Calu3 (cell line): ENCODE data around the gene ITM2C. TPM values are rescaled to one million over a fixed set of nuclear protein-coding genes. Genes with fewer than 3 reads are reported as not detected.
A peak's percentile ranks its signal among the peaks of the same experiment; 100 is the strongest.

ENCODE experiments used
- BruUV-seq: library from RNA; stranded (reverse); fragments of 400-500 nt; replicated peaks from 2 replicates; lab custom pipeline; 2021; lab: Mats Ljungman, UMichigan
- CTCF ChIA-PET: fragments of 300-600 bp; sonication (Branson Sonifier 250); formaldehyde crosslinking; loops from one replicate; lab custom pipeline; 2022; ENCODE audit warnings: antibody characterized with exemption; lab: Charles Lee
- DNase-seq: peaks from one replicate; pipeline ENCODE4 v3.0.0; 2022
- H3K27ac Mint-ChIP-seq: one replicate; pipeline ENCODE4 v1.8.0; 2022; ENCODE audit warnings: mixed read lengths; ENCODE audit not compliant: unreplicated experiment
- H3K27me3 Mint-ChIP-seq: one replicate; pipeline ENCODE4 v1.8.0; 2022; ENCODE audit warnings: mixed read lengths; ENCODE audit not compliant: unreplicated experiment
- H3K36me3 Mint-ChIP-seq: one replicate; pipeline ENCODE4 v1.8.0; 2022; ENCODE audit warnings: mild to moderate bottlenecking, moderate library complexity, mixed read lengths; ENCODE audit not compliant: insufficient read depth, unreplicated experiment
- H3K4me1 Mint-ChIP-seq: one replicate; pipeline ENCODE4 v1.8.0; 2022; ENCODE audit warnings: mild to moderate bottlenecking, low read depth, mixed read lengths; ENCODE audit not compliant: unreplicated experiment
- H3K4me3 Mint-ChIP-seq: one replicate; pipeline ENCODE4 v1.8.0; 2022; ENCODE audit warnings: mild to moderate bottlenecking, low read depth, moderate library complexity, mixed read lengths; ENCODE audit not compliant: unreplicated experiment
- H3K9me3 Mint-ChIP-seq: one replicate; pipeline ENCODE4 v1.8.0; 2022; ENCODE audit warnings: low read depth, mixed read lengths; ENCODE audit not compliant: unreplicated experiment
- intact Hi-C: fragments of 100-400 bp; cut with micrococcal nuclease; formaldehyde crosslinking; loops from one replicate; pipeline ENCODE4 v1.10.0; 2022; ENCODE audit not compliant: unreplicated experiment
- total RNA-seq: library from RNA; stranded (reverse); gene quantifications from 2 replicates; pipeline ENCODE4 v1.2.3, GENCODE V29; 2022
- TF ChIP-seq, protein P1 (sequence below): fragments of 200-600 bp; IDR thresholded peaks from one replicate; pipeline ENCODE4 v1.8.0; 2022; ENCODE audit warnings: antibody characterized with exemption; ENCODE audit not compliant: unreplicated experiment

ITM2C gene
- total RNA-seq, 1 experiment from 2014 or later: 57.1 TPM

DNA sequence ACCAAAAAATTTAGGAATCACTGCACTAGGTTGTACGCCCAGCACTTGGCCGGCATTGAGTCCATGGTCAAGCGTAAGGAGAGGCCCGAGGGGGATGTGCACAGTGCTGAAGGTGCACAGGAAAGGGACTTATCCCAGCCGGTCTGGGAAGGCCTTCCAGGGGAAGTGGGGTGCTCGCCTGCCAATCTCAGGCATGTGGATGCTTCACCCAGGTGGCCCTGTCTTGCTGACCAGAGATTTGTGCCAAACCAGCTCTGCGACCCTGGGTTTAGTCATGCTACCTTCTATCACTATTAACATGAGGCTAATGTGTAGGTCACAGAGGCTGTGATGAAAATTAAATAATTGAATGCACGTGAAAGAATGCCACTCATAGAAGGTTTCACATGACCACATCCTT lies 1.7 kb upstream of the ITM2C start:
- TF ChIP-seq, protein P1, sequence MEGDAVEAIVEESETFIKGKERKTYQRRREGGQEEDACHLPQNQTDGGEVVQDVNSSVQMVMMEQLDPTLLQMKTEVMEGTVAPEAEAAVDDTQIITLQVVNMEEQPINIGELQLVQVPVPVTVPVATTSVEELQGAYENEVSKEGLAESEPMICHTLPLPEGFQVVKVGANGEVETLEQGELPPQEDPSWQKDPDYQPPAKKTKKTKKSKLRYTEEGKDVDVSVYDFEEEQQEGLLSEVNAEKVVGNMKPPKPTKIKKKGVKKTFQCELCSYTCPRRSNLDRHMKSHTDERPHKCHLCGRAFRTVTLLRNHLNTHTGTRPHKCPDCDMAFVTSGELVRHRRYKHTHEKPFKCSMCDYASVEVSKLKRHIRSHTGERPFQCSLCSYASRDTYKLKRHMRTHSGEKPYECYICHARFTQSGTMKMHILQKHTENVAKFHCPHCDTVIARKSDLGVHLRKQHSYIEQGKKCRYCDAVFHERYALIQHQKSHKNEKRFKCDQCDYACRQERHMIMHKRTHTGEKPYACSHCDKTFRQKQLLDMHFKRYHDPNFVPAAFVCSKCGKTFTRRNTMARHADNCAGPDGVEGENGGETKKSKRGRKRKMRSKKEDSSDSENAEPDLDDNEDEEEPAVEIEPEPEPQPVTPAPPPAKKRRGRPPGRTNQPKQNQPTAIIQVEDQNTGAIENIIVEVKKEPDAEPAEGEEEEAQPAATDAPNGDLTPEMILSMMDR: no peak
- H3K4me1 Mint-ChIP-seq: peaks cover 21% of the 10 kb centered on the region
- no peak overlapping the region for H3K27ac Mint-ChIP-seq
- DNase-seq: no peak
- H3K27me3 Mint-ChIP-seq: peaks cover 46% of the 10 kb centered on the region
- no TSS peak for BruUV-seq
- CTCF ChIA-PET: no interaction called here
- peaks cover 24% of the 10 kb centered on the region for H3K36me3 Mint-ChIP-seq
- H3K4me3 Mint-ChIP-seq: no peak overlapping the region
- intact Hi-C loops: no loop called here
- H3K9me3 Mint-ChIP-seq: no peaks in the 10 kb centered on the region

DNA sequence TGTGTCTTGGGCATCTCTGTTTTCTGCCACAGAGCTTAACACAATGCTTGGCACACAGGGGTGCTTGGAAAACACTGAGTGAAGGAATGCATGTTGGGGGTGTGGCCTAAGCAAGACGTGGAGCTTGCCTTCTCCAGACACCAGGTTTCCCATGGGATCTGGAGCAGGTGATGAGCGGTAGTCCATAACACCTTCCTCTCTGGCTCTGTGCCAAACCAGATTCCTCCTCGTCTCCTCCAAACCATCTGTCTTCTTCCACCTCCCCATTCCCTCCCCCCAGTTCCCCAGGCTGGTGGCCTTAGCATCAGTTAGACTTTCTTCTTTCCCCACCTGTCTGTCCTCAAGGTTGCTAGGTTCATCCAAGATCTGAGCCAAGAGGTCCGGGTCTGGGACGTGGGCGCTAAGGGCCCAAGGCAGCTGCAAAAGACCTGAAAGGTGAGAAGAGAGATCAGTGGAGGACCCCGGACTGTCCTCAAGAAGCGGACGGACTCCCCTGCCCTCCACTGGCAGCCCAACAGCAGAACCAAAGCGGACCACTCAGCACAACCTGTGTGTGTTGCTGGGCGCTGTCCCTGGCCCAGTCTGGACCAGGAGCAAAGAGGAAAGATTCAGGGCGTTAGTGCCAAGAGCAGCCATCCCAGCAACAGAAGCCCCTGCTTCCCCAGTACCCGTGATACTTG lies 1.2 kb upstream of the ITM2C start:
- Mint-ChIP-seq H3K9me3 (no peaks in the 10 kb centered on the region), H3K4me3 (peak overlapping the region; percentile 87), H3K36me3 (peaks cover 24% of the 10 kb centered on the region), H3K27me3 (peaks cover 44% of the 10 kb centered on the region), H3K4me1 (peaks cover 21% of the 10 kb centered on the region), H3K27ac (no peak overlapping the region)
- CTCF ChIA-PET: no interaction called here
- intact Hi-C loops: no loop called here
- BruUV-seq: no TSS peak
- TF ChIP-seq, protein P1: no peak
- no peak for DNase-seq

DNA sequence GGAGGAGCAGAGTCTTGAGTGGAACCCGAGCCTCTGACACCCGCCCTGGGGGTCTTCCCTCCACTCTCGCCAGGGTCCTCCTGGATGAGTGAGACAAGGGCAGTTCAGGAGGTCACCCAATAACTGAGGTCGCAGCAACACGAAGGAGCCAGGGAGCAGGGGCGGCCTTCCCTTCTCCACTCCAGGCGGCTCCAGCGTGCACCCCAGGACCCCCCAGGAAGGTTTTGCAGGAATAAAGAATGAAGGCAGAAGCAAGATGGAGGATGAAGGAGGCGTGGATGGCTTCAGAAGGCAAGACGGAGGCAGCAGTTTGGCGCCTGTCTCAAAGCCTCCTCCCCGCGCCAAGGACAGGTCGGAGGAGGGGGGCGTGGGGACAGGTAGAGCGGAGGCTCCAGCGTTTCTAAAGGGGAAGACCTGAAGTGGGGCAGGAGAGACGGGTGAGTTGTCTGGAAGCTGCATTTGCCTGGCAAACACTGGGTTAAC lies 579 bp upstream of the ITM2C start:
- Mint-ChIP-seq H3K27ac (peak overlapping the region; percentile 23), H3K9me3 (no peaks in the 10 kb centered on the region), H3K4me3 (peak overlapping the region; percentile 87), H3K27me3 (peaks cover 44% of the 10 kb centered on the region), H3K36me3 (peaks cover 24% of the 10 kb centered on the region), H3K4me1 (peaks cover 21% of the 10 kb centered on the region)
- no peak for DNase-seq
- CTCF ChIA-PET: interaction anchor here (1.0 kb wide), 1 partner anchor 40 kb away, joined by 4 read pairs; no protein-coding TSS in a partner anchor
- TF ChIP-seq, protein P1: no peak
- intact Hi-C loops: no loop called here
- BruUV-seq: no TSS peak

DNA sequence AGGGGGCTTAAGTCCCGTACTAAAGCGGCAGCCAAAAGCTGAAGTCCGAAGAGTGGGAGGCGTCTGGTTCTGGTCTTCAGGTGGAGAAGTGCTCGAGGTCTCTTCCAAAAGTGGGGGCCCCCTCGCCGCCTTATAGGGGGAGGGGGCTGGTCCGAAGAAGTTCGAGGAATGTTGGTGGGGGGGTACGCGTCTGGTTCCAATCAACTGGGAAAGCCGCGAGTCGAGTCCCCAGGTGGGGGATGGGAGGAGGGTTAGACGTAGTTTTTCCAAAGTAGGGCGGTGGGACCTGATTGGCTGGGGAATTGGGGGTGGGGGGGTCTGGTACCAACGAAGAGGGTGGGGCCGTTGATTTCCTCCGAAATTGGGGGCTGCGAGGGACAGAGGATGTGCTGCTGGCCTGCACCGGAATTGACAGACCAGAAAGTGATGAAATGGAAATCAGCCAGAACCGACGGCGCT lies 594 bp downstream of the ITM2C start:
- DNase-seq: no peak
- no peaks in the 10 kb centered on the region for H3K9me3 Mint-ChIP-seq
- no TSS peak for BruUV-seq
- TF ChIP-seq, protein P1: no peak
- H3K27me3 Mint-ChIP-seq: peaks cover 44% of the 10 kb centered on the region
- H3K27ac Mint-ChIP-seq: no peak overlapping the region
- H3K4me1 Mint-ChIP-seq: peaks cover 21% of the 10 kb centered on the region
- intact Hi-C loops: no loop called here
- H3K36me3 Mint-ChIP-seq: peaks cover 24% of the 10 kb centered on the region
- CTCF ChIA-PET: interaction anchor here (0.6 to 1.4 kb wide), 3 partner anchors 10 to 1475 kb away, joined by 3 to 7 read pairs (median 4); no protein-coding TSS in a partner anchor
- peak overlapping the region; percentile 87 for H3K4me3 Mint-ChIP-seq
